ENCODE results near the gene RHBDD2.

RHBDD2 gene

GRCh38 chr7:75925717-75926435 lies 47.0 kb downstream of the RHBDD2 start:
- Histone ChIP-seq H3K36me3 (ENCODE audit: control insufficient read depth in 4 of 4, insufficient read depth in 4 of 4, low read length in 3 of 4) (no peaks in the 10 kb centered on the region), H3K27me3 (replicated peaks in 2 of 5; ENCODE audit: control insufficient read depth in 4 of 5, insufficient read depth in 5 of 5, low read length in 4 of 5) (no peaks in the 10 kb centered on the region), H3K4me1 (ENCODE audit: control extremely low read depth in 1 of 4, control insufficient read depth in 4 of 4, insufficient read depth in 4 of 4, low read length in 3 of 4) (no peaks in the 10 kb centered on the region), H3K4me3 (ENCODE audit: control insufficient read depth in 1 of 7, extremely low read depth in 1 of 7, insufficient read depth in 4 of 7, low read depth in 2 of 7, low read length in 6 of 7) (no peak overlapping the region), H3K27ac (ENCODE audit: insufficient read depth in 1 of 2, low read depth in 1 of 2, low read length in 2 of 2, poor library complexity in 1 of 2, severe bottlenecking in 2 of 2) (no peak overlapping the region), H3K9me3 (ENCODE audit: control extremely low read depth in 1 of 5, control insufficient read depth in 4 of 5, insufficient read depth in 2 of 5, low read depth in 1 of 5, low read length in 4 of 5) (peaks cover 0 to 1% (median 0%) of the 10 kb centered on the region in 5 experiments)
- DNase-seq, result no peak
- ChIA-PET CTCF (interaction anchor here (0.6 kb wide), 1 partner anchor 82 kb away, joined by 3 read pairs; no protein-coding TSS in a partner anchor), POLR2A (interaction anchor here (1.2 kb wide), 1 partner anchor 11 kb away, joined by 4 read pairs; the partner anchor contains the start of gene POR)
- 98% methylated on average over 9 of the region's 10 CpGs for WGBS (ENCODE audit: insufficient coverage)

GRCh38 chr7:75928568-75928914 lies 49.7 kb downstream of the RHBDD2 start:
- Histone ChIP-seq H3K27ac (ENCODE audit: insufficient read depth in 1 of 2, low read depth in 1 of 2, low read length in 2 of 2, poor library complexity in 1 of 2, severe bottlenecking in 2 of 2) (no peak overlapping the region), H3K36me3 (ENCODE audit: control insufficient read depth in 4 of 4, insufficient read depth in 4 of 4, low read length in 3 of 4) (no peaks in the 10 kb centered on the region), H3K4me1 (ENCODE audit: control extremely low read depth in 1 of 4, control insufficient read depth in 4 of 4, insufficient read depth in 4 of 4, low read length in 3 of 4) (peaks cover 0 to 4% (median 0%) of the 10 kb centered on the region in 4 experiments), H3K9me3 (ENCODE audit: control extremely low read depth in 1 of 5, control insufficient read depth in 4 of 5, insufficient read depth in 2 of 5, low read depth in 1 of 5, low read length in 4 of 5) (peaks cover 0 to 2% (median 0%) of the 10 kb centered on the region in 5 experiments), H3K27me3 (replicated peaks in 2 of 5; ENCODE audit: control insufficient read depth in 4 of 5, insufficient read depth in 5 of 5, low read length in 4 of 5) (no peaks in the 10 kb centered on the region), H3K4me3 (ENCODE audit: control insufficient read depth in 1 of 7, extremely low read depth in 1 of 7, insufficient read depth in 4 of 7, low read depth in 2 of 7, low read length in 6 of 7) (no peak overlapping the region)
- WGBS (ENCODE audit: insufficient coverage), result 96% methylated on average over 4 of the region's 4 CpGs
- POLR2A ChIA-PET, result interaction anchor here (1.3 kb wide), 1 partner anchor 13 kb away, joined by 6 read pairs; the partner anchor contains the start of gene POR
- no peak for DNase-seq
- CTCF ChIA-PET, result interaction anchor here (1.4 kb wide), 2 partner anchors 14 to 91 kb away, joined by 3 read pairs; partner anchors contain the start of gene POR

- no peaks in the 10 kb centered on the region for H3K27me3 ChIP-seq (replicated peaks in 2 of 5; ENCODE audit: control insufficient read depth in 4 of 5, insufficient read depth in 5 of 5, low read length in 4 of 5)
- ChIA-PET POLR2A (no interaction called here), CTCF (interaction anchor here (0.7 to 1.2 kb wide), 3 partner anchors 29 to 90 kb away, joined by 3 read pairs; no protein-coding TSS in a partner anchor)
- H3K36me3 ChIP-seq (ENCODE audit: control insufficient read depth in 4 of 4, insufficient read depth in 4 of 4, low read length in 3 of 4), result no peaks in the 10 kb centered on the region
- no peak overlapping the region for H3K27ac ChIP-seq (ENCODE audit: insufficient read depth in 1 of 2, low read depth in 1 of 2, low read length in 2 of 2, poor library complexity in 1 of 2, severe bottlenecking in 2 of 2)
- no peak overlapping the region for H3K4me3 ChIP-seq (ENCODE audit: control insufficient read depth in 1 of 7, extremely low read depth in 1 of 7, insufficient read depth in 4 of 7, low read depth in 2 of 7, low read length in 6 of 7)
- peaks cover 0 to 4% (median 0%) of the 10 kb centered on the region in 4 experiments for H3K4me1 ChIP-seq (ENCODE audit: control extremely low read depth in 1 of 4, control insufficient read depth in 4 of 4, insufficient read depth in 4 of 4, low read length in 3 of 4)
- 91% methylated on average over 3 of the region's 5 CpGs for WGBS (ENCODE audit: insufficient coverage)
- H3K9me3 ChIP-seq (ENCODE audit: control extremely low read depth in 1 of 5, control insufficient read depth in 4 of 5, insufficient read depth in 2 of 5, low read depth in 1 of 5, low read length in 4 of 5), result peaks cover 0 to 2% (median 0%) of the 10 kb centered on the region in 5 experiments
- DNase-seq, result no peak
Measured at GRCh38 chr7:75931680-75932079, 52.8 kb downstream of the RHBDD2 start.

- no peak overlapping the region for H3K27ac ChIP-seq (ENCODE audit: insufficient read depth in 1 of 2, low read depth in 1 of 2, low read length in 2 of 2, poor library complexity in 1 of 2, severe bottlenecking in 2 of 2)
- H3K4me3 ChIP-seq (ENCODE audit: control insufficient read depth in 1 of 7, extremely low read depth in 1 of 7, insufficient read depth in 4 of 7, low read depth in 2 of 7, low read length in 6 of 7), result no peak overlapping the region
- 93% methylated on average over 11 of the region's 15 CpGs for WGBS (ENCODE audit: insufficient coverage)
- H3K9me3 ChIP-seq (ENCODE audit: control extremely low read depth in 1 of 5, control insufficient read depth in 4 of 5, insufficient read depth in 2 of 5, low read depth in 1 of 5, low read length in 4 of 5), result no peaks in the 10 kb centered on the region
- no peaks in the 10 kb centered on the region for H3K27me3 ChIP-seq (replicated peaks in 2 of 5; ENCODE audit: control insufficient read depth in 4 of 5, insufficient read depth in 5 of 5, low read length in 4 of 5)
- CTCF ChIA-PET, result no interaction called here
- H3K4me1 ChIP-seq (ENCODE audit: control extremely low read depth in 1 of 4, control insufficient read depth in 4 of 4, insufficient read depth in 4 of 4, low read length in 3 of 4), result no peaks in the 10 kb centered on the region
- POLR2A ChIA-PET, result no interaction called here
- DNase-seq, result no peak
- no peaks in the 10 kb centered on the region for H3K36me3 ChIP-seq (ENCODE audit: control insufficient read depth in 4 of 4, insufficient read depth in 4 of 4, low read length in 3 of 4)
Measured at GRCh38 chr7:75937958-75938786, 59.3 kb downstream of the RHBDD2 start.

Data from common myeloid progenitor, CD34-positive (primary cell).